HEK293 (cell line): ENCODE measurements around the gene MFSD11.

ENCODE experiments used
- CTCF ChIA-PET: fragments of 350-600 bp; formaldehyde crosslinking; extraction: SDS; loops from one replicate; lab custom pipeline; 2021; ENCODE audit warnings: antibody characterized with exemption; lab: Yijun Ruan, JAX
- POLR2A ChIA-PET: fragments of 300-600 bp; formaldehyde crosslinking; extraction: SDS; loops from one replicate; lab custom pipeline; 2020; ENCODE audit warnings: antibody characterized with exemption, inconsistent platforms; lab: Yijun Ruan, JAX
- H3K27ac ChIP-seq: fragments of 200-500 bp; sonication (Bioruptor generic); 2 replicates; pipeline ENCODE4 v1.5.1; 2014; ENCODE audit warnings: low read depth, low read length, control low read depth, inconsistent platforms; ENCODE audit errors: extremely low read depth
- H3K36me3 ChIP-seq, 2 experiments: fragments of 200-500 bp in 1 of 2; sonication (Bioruptor generic) in 1 of 2; 1 replicate in 1 of 2; 2 replicates in 1 of 2; pipeline ENCODE4 v1.5.1; 2014 to 2017; ENCODE audit warnings: inconsistent platforms in 2 of 2, low read length in 2 of 2; ENCODE audit not compliant: control insufficient read depth in 2 of 2, insufficient read depth in 1 of 2
- H3K4me1 ChIP-seq: fragments of 200-500 bp; sonication (Bioruptor generic); 2 replicates; pipeline ENCODE4 v1.5.1; 2014; ENCODE audit warnings: mild to moderate bottlenecking, low read length, inconsistent platforms; ENCODE audit not compliant: control insufficient read depth, insufficient read depth
- H3K4me3 ChIP-seq: 2 replicates; pipeline ENCODE4 v1.5.1; 2011; ENCODE audit warnings: low read depth, mild to moderate bottlenecking, control low read depth, low read length, moderate library complexity
- H3K9me3 ChIP-seq: fragments of 200-500 bp; sonication (Bioruptor generic); 2 replicates; pipeline ENCODE4 v1.5.1; 2014; ENCODE audit warnings: low read depth, low read length, inconsistent platforms; ENCODE audit not compliant: control insufficient read depth, insufficient read depth
- AEBP2 ChIP-seq: fragments of 450-650 bp; formaldehyde crosslinking; IDR thresholded peaks from 2 replicates; pipeline ENCODE4 v1.5.1; 2016; ENCODE audit warnings: missing biosample characterization, missing genetic modification characterization, borderline replicate concordance
- GLIS2 ChIP-seq: fragments of 450-650 bp; formaldehyde crosslinking; IDR thresholded peaks from 2 replicates; pipeline ENCODE4 v1.5.1; 2016; ENCODE audit warnings: missing biosample characterization, missing genetic modification characterization
- IKZF3 ChIP-seq: fragments of 450-650 bp; IDR thresholded peaks from 2 replicates; pipeline ENCODE4 v1.5.0; 2018; ENCODE audit warnings: missing biosample characterization, mild to moderate bottlenecking, missing genetic modification characterization, moderate library complexity
- INSM2 ChIP-seq: fragments of 450-650 bp; formaldehyde crosslinking; IDR thresholded peaks from 2 replicates; pipeline ENCODE4 v1.5.1; 2016; ENCODE audit warnings: missing biosample characterization, missing genetic modification characterization
- KLF1 ChIP-seq: fragments of 450-650 bp; formaldehyde crosslinking; IDR thresholded peaks from 2 replicates; pipeline ENCODE4 v1.5.1; 2016; ENCODE audit warnings: missing biosample characterization, missing genetic modification characterization
- OSR2 ChIP-seq: fragments of 450-650 bp; formaldehyde crosslinking; IDR thresholded peaks from 2 replicates; pipeline ENCODE4 v1.5.1; 2016; ENCODE audit warnings: missing biosample characterization, missing genetic modification characterization
- PRDM10 ChIP-seq: fragments of 450-650 bp; formaldehyde crosslinking; IDR thresholded peaks from 2 replicates; pipeline ENCODE4 v1.5.1; 2016; ENCODE audit warnings: missing biosample characterization, missing genetic modification characterization
- REST ChIP-seq: fragments of 450-650 bp; formaldehyde crosslinking; IDR thresholded peaks from 2 replicates; pipeline ENCODE4 v1.5.1; 2016; ENCODE audit warnings: missing biosample characterization, missing genetic modification characterization
- SP7 ChIP-seq: fragments of 450-650 bp; formaldehyde crosslinking; IDR thresholded peaks from 2 replicates; pipeline ENCODE4 v1.5.1; 2016; ENCODE audit warnings: missing biosample characterization, missing genetic modification characterization
- ZBTB21 ChIP-seq: fragments of 450-650 bp; formaldehyde crosslinking; IDR thresholded peaks from 2 replicates; pipeline ENCODE4 v1.5.1; 2017; ENCODE audit warnings: missing biosample characterization, missing genetic modification characterization
- ZBTB6 ChIP-seq: fragments of 450-650 bp; formaldehyde crosslinking; IDR thresholded peaks from 2 replicates; pipeline ENCODE4 v1.5.1; 2017; ENCODE audit warnings: missing biosample characterization, missing genetic modification characterization
- ZEB2 ChIP-seq: fragments of 450-650 bp; formaldehyde crosslinking; IDR thresholded peaks from 2 replicates; pipeline ENCODE4 v1.5.1; 2016; ENCODE audit warnings: missing biosample characterization, missing genetic modification characterization
- ZNF10 ChIP-seq: fragments of 450-650 bp; formaldehyde crosslinking; IDR thresholded peaks from 2 replicates; pipeline ENCODE4 v1.5.1; 2017; ENCODE audit warnings: missing biosample characterization, missing genetic modification characterization
- ZNF169 ChIP-seq: fragments of 450-650 bp; formaldehyde crosslinking; IDR thresholded peaks from 2 replicates; pipeline ENCODE4 v1.5.1; 2016; ENCODE audit warnings: missing biosample characterization, missing genetic modification characterization
- ZNF239 ChIP-seq: fragments of 450-650 bp; formaldehyde crosslinking; IDR thresholded peaks from 2 replicates; pipeline ENCODE4 v1.5.1; 2016; ENCODE audit warnings: missing biosample characterization, missing genetic modification characterization
- ZNF248 ChIP-seq: fragments of 450-650 bp; formaldehyde crosslinking; IDR thresholded peaks from 2 replicates; pipeline ENCODE4 v1.5.1; 2017; ENCODE audit warnings: missing biosample characterization, missing genetic modification characterization
- ZNF335 ChIP-seq: fragments of 450-650 bp; formaldehyde crosslinking; conservative IDR thresholded peaks from 2 replicates; pipeline ENCODE4 v1.5.1; 2016; ENCODE audit warnings: missing biosample characterization, missing genetic modification characterization
- ZNF639 ChIP-seq: fragments of 450-650 bp; formaldehyde crosslinking; IDR thresholded peaks from 2 replicates; pipeline ENCODE4 v1.5.1; 2016; ENCODE audit warnings: missing biosample characterization, missing genetic modification characterization
- ZNF654 ChIP-seq: fragments of 450-650 bp; formaldehyde crosslinking; IDR thresholded peaks from 2 replicates; pipeline ENCODE4 v1.5.1; 2016; ENCODE audit warnings: low read depth, missing biosample characterization, missing genetic modification characterization
- ZNF670 ChIP-seq: fragments of 450-650 bp; formaldehyde crosslinking; IDR thresholded peaks from 2 replicates; pipeline ENCODE4 v1.5.1; 2016; ENCODE audit warnings: missing biosample characterization, missing genetic modification characterization, low read depth
- ZNF692 ChIP-seq: fragments of 450-650 bp; formaldehyde crosslinking; IDR thresholded peaks from 2 replicates; pipeline ENCODE4 v1.5.1; 2016; ENCODE audit warnings: missing biosample characterization, missing genetic modification characterization
- ZNF830 ChIP-seq: fragments of 450-650 bp; IDR thresholded peaks from 2 replicates; pipeline ENCODE4 v1.5.0; 2018; ENCODE audit warnings: missing biosample characterization, missing genetic modification characterization, low read depth, mild to moderate bottlenecking, moderate library complexity

The MFSD11 gene

GRCh38 chr17:76710863-76711611 lies 26.9 kb upstream of the MFSD11 start, which contains the start of gene MXRA7:
TSS of gene MXRA7 (minus strand) at chr17:76710965. CDS start at chr17:76710946, 19 bp downstream.
- Histone ChIP-seq H3K4me1 (peaks cover 36% of the 10 kb centered on the region), H3K4me3 (peak within 1 kb of the TSS; percentile 65), H3K27ac (peak within 1 kb of the TSS; percentile 87), H3K9me3 (no peaks in the 10 kb centered on the region), H3K36me3 (peaks cover 9 to 42% of the 10 kb centered on the region in 2 experiments; a peak in 2 of 3 replicates)
- ChIA-PET CTCF (interaction anchor here (0.6 to 9.8 kb wide), 11 partner anchors 9 to 365 kb away, joined by 3 to 175 read pairs (median 7); partner anchors contain the start of genes JMJD6 and METTL23), POLR2A (interaction anchor here (0.7 to 3.5 kb wide), 9 partner anchors 8 to 151 kb away, joined by 3 to 22 read pairs (median 5); partner anchors contain the start of genes JMJD6 and METTL23)
- peak; percentile 76 for TF ChIP-seq IKZF3 (tag by site-specific recombination)
- TF ChIP-seq ZNF692 = peak; percentile 40; the same call in 1 of the 2 replicates
- peak; percentile 63; the same call in 1 of the 2 replicates for TF ChIP-seq KLF1 (tag by site-specific recombination)
- peak; percentile 56; the same call in 1 of the 2 replicates for TF ChIP-seq SP7 (tag by site-specific recombination)
- no peak for TF ChIP-seq ZBTB6 (tag by site-specific recombination)
- no peak for TF ChIP-seq ZNF248 (tag by site-specific recombination)
- no peak for TF ChIP-seq ZNF169 (tag by site-specific recombination)
- no peak for TF ChIP-seq AEBP2 (tag by site-specific recombination)
- TF ChIP-seq ZBTB21 (tag by site-specific recombination) = 0 out of 2 replicates have a peak, but pooled peaks have one; percentile 41
- peak; percentile 86 for TF ChIP-seq OSR2 (tag by site-specific recombination)
- peak; percentile 41; the same call in 1 of the 2 replicates for TF ChIP-seq ZNF639 (tag by site-specific recombination)
- TF ChIP-seq ZNF670 (tag by site-specific recombination) = no peak
- TF ChIP-seq ZNF654 (tag by site-specific recombination) = no peak
- peak; percentile 78 for TF ChIP-seq PRDM10 (tag by site-specific recombination)
- TF ChIP-seq ZNF239 (tag by site-specific recombination) = no peak
- TF ChIP-seq ZNF335 (tag by site-specific recombination) = peak; percentile 82
- no peak for TF ChIP-seq ZNF830 (tag by site-specific recombination)
- TF ChIP-seq ZEB2 = peak; percentile 84
- TF ChIP-seq REST (tag by site-specific recombination) = no peak
- peak; percentile 94 for TF ChIP-seq GLIS2 (tag by site-specific recombination)
- peak; percentile 46; the same call in 1 of the 2 replicates for TF ChIP-seq INSM2 (tag by site-specific recombination)
- TF ChIP-seq ZNF10 (tag by site-specific recombination) = no peak
